ENCODE data around the gene RAPGEF1. TPM values are rescaled to one million over a fixed set of nuclear protein-coding genes. Genes with fewer than 3 reads are reported as not detected.
A peak's percentile ranks its signal among the peaks of the same experiment; 100 is the strongest.

RAPGEF1 gene
- polyA plus RNA-seq, 3 donors = 38.5 to 44.6 (median 39.7) TPM

DNA sequence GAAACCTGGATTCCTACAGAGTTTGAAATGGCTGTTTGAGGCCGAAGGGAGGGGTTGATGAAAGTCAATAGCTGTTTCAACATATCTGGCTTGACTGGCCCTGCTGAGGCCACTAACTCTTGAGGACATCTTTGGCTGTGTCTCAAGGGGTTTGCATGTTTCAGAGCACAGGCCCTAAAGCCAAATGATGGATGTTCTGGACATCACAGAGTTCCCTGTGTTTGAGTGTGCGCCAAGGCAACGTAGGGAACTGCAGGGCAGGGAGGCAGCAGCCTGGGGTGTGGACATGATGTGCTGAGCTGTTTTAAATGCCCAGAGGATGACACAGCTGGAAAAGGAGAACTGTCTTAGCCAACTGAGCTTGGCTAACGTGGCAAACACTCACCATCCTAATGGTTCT lies 89.6 kb downstream of the RAPGEF1 start:
- no peak for DNase-seq

DNA sequence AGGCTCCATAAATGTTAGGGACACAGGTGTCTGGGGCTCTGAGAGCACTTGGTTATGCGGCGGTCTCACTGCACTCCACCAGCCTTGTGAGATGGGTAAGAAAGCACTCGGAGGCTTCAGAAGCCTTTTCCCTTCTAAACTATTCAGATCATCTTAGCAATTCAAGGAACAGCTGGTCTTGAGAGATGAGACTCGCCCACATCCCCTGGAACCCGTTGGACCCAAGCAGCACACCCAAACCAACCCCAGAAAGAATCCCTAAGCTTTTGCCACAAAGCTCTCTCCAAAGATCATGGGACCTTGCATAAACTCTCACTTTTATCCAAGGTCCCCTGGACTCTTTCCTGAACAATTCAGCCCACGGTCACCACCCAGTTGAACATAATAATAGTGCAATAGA lies 90.2 kb downstream of the RAPGEF1 start:
- no peak for DNase-seq

GRCh38 chr9:131645078-131645776 lies 94.6 kb downstream of the RAPGEF1 start:
- DNase-seq = no peak

GRCh38 chr9:131642496-131643083 lies 97.3 kb downstream of the RAPGEF1 start:
- no peak for DNase-seq

DNA sequence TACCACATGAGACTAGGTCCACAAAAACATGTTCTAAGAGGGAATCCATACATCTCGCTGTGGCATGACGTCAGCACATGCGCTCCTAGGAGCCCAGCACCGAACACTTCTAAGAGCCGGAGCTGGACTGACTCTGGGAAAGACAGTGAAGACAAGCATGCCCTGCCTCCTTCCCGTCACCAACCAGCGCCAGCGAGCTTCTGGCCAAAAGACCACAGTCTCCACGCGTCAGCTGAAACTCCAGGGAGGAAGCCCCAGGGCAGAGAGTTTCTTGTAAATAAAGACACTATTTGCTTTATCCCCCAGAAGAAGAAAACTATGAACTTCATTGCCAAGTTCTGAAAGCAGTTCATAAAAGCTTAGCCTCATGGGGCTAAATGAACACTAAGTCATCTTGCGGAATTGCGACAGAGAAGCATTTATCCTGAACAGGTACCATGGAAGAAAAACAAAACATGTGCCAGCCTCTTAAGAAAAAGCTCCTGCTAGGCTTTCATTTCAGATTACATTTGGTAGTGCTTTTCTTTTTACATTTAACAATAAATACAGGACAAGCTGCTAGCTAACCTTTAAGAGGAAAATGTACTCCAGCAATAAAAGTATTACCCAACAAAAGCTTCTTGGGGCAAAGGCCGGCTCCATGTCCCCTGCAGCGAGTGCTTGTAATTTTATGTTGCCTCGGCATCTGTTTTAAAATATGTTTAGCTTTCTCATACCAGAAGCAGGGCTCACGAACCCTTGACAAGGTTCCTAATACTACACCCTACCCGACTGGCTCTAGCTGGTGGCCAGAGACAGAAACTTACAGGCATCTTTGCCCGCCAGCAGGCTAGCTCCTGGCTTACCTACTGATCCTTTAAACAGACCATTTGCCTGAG lies 98.0 kb downstream of the RAPGEF1 start:
- no peak for DNase-seq

DNA sequence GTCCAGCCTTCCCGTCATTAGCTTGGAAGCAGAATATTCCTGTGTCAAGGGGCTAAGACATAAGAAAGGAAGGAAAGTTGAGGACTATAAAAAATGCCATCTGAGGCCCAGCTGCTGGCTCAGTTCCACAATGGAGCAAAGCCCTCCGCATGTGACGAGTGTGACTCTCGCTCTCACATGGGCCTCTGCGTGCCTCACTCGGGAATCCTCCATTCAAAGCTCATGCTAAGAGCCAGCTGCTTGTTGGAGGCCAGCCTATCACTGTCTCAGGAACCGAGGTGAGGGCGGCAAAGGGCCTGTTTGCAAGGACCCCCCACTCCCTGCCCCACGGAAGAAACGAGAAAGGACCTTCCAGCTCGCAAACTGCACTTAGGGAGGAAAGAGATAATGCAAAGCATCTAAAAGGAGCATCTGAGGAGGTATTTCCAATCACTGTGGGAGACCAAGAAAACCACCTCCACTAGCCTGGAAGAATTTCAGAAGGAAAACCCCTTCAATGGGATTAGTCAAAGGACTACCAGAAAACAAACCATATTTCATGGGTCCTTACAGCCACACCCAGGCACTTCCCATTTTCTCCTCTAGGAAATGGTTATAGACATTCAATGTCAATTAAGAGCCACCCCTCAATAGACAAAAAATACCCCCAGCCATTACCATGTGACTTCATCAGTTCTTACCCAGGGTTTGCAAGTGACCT lies 99.3 kb downstream of the RAPGEF1 start:
- DNase-seq = no peak

GRCh38 chr9:131639769-131640437 lies 100.0 kb downstream of the RAPGEF1 start:
- DNase-seq = no peak

DNA sequence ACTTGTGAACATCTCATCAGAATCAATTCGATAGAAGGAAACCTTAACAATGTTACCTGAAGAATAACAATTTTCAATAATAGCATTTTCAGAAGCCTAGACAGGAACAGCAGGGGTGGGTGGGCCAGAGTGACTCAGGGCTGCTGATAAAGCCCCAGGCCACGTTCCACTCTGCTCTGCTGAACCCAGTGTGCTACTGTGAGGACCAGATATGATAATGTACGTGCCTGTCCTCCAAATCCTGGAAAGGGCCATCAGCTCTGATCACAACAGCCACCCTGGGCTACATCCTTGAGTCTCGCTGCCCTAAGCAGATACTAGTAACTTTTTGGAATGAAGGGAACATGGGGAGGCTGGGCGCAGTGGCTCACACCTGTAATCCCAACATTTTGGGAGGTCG lies 103.3 kb downstream of the RAPGEF1 start:
- no peak for DNase-seq

GRCh38 chr9:131635892-131636291 lies 104.0 kb downstream of the RAPGEF1 start:
- no peak for DNase-seq

- peak; percentile 68 for DNase-seq
Observed at GRCh38 chr9:131635285-131635684, 104.6 kb downstream of the RAPGEF1 start.

DNA sequence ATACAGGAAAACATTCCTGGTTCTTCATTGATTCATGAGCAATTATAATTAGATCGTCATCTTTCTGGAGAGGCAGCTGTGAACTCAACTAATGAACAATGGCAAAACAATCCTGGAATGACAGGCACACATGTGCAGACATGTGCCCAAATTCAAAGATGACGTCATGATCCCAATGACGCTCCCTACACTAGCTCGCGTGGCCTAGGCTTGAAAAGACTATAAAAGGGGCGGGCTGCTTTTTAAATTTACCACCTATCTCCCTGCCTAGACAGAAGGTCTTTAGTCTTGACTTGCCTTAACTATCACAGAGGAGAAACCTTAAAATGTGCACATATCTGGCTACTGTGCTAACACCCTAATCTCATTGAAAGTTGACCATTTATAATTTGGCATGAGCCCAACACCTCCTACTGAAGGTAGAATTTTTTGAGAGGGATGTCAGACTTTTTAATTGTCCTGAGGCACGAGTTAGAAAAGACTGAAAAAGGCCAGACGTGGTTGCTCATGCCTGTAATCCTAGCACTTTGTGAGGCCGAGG lies 106.3 kb downstream of the RAPGEF1 start:
- DNase-seq = no peak

GRCh38 chr9:131631306-131631705 lies 108.6 kb downstream of the RAPGEF1 start:
- DNase-seq = no peak

DNA sequence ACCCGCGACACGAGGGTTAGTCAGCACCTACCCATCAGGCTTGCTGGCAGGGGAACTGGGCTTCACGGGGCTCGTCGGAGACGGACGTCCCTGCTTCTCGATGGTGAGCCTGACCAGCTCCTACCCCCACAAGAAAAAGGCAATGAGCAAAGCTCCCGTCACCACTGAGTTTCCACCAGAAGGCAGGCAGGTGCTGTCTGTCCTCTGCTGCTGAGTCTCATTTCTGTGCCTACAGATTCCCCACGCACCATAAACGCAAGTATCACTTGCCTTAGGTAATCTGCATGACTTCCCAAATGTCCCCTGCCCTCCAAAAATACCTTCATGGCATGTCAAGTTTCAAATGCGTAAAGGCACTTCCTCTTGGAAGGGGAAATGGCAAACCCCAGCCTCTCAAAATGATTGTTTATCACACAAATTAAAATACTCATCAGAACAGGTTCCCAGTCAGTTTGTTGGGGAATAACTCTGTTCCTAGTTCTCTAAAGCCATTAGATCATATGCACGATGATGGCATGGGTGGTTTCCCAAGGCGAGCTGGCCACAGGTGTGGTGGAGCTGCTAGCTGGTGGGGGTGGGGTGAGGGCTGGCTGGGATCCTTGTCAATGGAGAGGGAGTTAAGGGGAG lies 109.6 kb downstream of the RAPGEF1 start:
- no peak for DNase-seq

DNA sequence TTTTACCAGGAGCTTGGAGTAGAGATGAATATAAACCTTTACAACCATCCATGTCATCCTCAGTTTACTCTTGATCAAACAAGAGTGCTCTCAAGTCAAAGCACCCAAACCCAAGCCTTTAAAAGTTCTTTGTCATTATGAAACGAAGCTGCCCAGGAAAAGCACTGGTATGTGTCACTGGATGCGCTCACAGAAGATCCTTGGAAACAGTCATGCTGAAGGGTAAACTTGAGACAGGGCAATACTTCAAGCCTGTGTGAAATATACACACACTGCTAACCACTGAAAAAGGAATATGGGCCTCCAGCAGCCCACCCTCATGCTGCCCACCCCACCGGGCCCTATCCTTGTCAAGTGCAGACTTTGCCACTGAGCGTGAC lies 110.1 kb downstream of the RAPGEF1 start:
- DNase-seq = no peak

- no peak for DNase-seq
Observed at GRCh38 chr9:131629226-131629500, 110.7 kb downstream of the RAPGEF1 start.

- no peak for DNase-seq
Observed at GRCh38 chr9:131628459-131629225, 111.2 kb downstream of the RAPGEF1 start.

GRCh38 chr9:131627648-131628458 lies 112.0 kb downstream of the RAPGEF1 start:
- DNase-seq = no peak

DNA sequence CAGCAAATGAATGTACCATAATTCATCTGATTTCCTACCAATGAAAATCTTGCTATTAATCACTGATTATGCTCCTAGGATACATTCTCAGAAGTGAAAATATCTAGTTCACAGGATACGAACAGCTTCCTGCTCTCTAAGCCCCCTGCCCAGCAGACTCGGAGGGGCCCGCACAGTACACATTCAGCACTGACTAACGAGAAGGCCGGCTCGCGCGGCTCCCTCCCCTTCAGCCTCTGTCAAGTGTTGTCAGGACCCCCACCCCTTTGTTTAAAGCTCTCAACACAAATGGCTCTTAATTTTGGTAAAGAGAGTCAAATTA lies 112.6 kb downstream of the RAPGEF1 start:
- DNase-seq = no peak

DNA sequence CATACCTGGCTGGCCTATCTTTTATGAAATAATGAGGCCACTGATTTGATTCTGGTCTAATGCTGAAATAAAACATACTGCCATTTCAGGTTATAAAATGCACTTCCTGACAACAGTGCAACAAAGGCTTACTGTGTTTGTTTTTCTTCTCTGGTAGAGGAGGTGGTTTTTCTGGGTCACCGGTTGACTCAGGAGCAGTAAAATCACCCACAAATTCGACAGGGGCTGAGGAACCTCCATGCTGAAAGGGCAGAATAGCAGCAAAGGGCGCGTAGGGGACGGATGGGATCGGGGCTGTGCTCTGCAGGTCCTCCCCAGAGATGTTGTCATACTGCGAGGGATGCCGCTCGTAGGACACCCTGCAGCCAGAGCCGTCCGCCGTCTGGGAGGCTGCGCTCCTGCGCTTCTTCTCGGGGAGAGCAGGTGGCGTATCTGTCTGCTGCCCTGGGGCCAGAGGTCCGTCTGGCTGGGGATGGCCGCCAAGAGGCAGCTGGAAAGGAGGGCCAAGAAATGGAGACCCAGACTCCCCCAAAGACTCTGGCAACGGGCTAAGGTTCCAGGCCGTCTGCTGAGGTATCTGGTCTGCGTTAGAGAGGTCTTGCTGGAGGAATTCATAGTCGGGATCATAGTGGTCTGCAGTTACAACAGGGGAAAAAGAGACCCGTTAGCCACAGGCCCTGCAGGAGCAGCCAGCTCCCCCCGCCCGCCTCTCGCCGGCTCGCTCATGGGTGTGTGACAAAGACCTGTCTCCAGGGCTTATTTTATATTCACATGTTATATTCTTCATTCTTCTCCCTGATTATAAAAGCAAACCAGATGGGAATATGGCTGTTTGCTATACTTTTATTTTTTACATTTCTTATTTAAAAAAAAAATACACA lies 113.8 kb downstream of the RAPGEF1 start:
- DNase-seq = no peak
